ENCODE results near the gene P4HA2.

Gene P4HA2

DNA sequence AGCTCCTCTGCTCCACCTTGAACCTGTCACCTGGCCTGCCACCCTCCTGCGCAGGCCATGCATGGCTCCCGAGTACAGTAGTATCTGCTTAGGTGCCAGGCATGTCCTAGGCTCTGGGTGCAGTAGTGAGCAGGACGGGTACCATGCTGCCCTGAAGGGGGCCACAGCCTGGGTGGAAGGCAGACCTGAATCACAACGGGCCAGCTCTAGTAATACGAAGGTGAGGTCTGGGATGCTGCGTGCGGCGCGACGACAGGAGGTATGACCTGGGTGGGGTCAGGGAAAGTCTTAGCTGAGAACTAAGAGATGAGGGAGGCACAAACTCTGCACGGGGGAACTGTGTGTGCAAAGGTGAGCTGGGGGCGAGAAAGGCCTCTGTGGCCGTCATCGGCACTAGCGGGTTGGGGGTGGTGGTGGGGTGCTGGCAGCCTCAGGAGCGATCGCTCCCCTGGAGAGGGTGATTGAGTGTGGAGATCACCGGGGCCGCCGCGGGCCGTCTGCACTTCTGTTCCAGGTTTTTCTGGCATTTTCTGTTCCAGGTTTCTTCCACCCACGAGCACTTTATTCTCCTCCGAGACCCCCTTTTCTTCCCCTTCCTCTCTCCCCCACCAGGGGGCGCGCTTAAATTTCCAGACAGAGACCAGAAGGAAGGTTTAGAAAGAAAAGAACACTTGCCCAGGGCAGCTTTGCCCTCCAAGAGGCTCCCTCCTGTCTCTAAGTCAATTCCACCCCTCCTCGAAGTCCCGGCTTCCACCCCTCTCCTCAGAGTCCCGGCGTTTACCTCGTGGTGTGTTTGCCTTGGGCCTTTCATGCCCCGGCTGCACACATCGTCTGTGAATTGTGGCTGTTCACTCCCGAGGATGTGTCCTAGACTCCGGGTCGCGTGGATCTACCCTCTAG lies 44.9 kb upstream of the P4HA2 start:
- no peak for DNase-seq (ENCODE audit: extremely low read depth, low read depth)
- TF ChIP-seq CTCF (IDR thresholded peaks at IDR 0.05; ENCODE audit: low read depth, low read length, missing control alignments) = peak; percentile 86

GRCh38 chr5:132271251-132272246 lies 43.9 kb upstream of the P4HA2 start:
- no peak for DNase-seq (ENCODE audit: extremely low read depth, low read depth)
- no peak overlapping the region for H3K4me3 ChIP-seq (replicated peaks; ENCODE audit: low read depth, low read length)
- TF ChIP-seq CTCF (IDR thresholded peaks at IDR 0.05; ENCODE audit: low read depth, low read length, missing control alignments) = no peak

More for the DNA sequence above, 44.9 kb upstream of the P4HA2 start:
- H3K4me3 ChIP-seq (replicated peaks; ENCODE audit: low read depth, low read length) = no peak overlapping the region

DNA sequence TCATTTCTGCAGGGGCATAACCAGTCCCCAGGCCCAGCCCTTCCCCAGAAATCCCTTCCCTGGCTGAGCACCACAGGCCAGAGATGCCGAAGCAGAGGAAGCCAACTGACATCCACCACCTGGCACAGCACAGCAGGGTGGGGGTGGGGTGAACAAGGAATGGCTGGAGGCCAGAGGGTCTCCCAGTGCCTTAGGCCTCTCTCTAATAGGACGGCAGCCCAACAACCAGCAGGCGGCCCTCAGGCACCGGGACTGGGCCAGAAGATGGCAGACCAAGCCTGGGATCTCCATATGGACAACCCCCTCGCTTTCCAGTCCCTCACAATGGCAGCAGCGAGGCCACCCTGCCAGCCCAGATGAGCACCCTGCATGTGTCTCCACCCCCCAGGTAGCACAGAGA lies 43.1 kb upstream of the P4HA2 start:
- DNase-seq (ENCODE audit: extremely low read depth, low read depth) = no peak
- no peak for TF ChIP-seq CTCF (IDR thresholded peaks at IDR 0.05; ENCODE audit: low read depth, low read length, missing control alignments)
- H3K4me3 ChIP-seq (replicated peaks; ENCODE audit: low read depth, low read length) = no peak overlapping the region

- no peak for DNase-seq (ENCODE audit: extremely low read depth, low read depth)
- no peak for TF ChIP-seq CTCF (IDR thresholded peaks at IDR 0.05; ENCODE audit: low read depth, low read length, missing control alignments)
- H3K4me3 ChIP-seq (replicated peaks; ENCODE audit: low read depth, low read length) = no peak overlapping the region
Measured at GRCh38 chr5:132270335-132270665, 42.6 kb upstream of the P4HA2 start.

DNA sequence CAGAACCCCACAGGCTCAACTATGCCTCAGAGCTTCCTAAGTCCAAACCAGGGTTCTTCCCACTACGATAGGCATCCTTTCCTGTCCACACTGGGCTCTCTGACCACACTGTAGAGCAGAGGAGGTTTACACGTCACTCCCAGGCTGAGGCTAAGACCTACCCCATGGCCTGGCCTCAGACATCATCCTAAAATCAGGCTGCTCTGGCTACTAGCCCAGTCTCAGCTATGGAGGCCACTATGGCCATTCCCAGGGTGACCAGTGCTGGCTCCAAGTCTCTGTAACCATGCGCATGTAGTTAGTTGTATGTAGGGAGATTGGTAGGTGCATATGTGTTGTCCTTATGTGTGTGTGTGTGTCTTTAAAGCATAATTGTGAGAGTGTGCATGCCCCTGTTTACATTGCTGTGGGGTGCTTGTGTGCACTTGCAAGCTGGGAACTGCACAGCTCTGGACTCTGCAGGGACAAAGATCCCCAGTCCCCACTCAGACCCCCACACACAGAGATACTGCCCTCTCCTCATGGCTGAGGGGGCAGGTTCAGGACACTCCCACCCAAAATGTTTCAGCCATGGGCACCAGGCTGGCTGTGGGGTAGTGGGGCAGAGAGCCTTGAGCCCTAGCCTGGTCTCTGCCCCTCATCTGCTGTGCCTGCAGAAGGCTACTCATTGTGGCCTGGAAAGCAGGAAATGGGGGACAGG lies 42.1 kb upstream of the P4HA2 start:
- no peak for DNase-seq (ENCODE audit: extremely low read depth, low read depth)
- TF ChIP-seq CTCF (IDR thresholded peaks at IDR 0.05; ENCODE audit: low read depth, low read length, missing control alignments) = no peak
- H3K4me3 ChIP-seq (replicated peaks; ENCODE audit: low read depth, low read length) = no peak overlapping the region

DNA sequence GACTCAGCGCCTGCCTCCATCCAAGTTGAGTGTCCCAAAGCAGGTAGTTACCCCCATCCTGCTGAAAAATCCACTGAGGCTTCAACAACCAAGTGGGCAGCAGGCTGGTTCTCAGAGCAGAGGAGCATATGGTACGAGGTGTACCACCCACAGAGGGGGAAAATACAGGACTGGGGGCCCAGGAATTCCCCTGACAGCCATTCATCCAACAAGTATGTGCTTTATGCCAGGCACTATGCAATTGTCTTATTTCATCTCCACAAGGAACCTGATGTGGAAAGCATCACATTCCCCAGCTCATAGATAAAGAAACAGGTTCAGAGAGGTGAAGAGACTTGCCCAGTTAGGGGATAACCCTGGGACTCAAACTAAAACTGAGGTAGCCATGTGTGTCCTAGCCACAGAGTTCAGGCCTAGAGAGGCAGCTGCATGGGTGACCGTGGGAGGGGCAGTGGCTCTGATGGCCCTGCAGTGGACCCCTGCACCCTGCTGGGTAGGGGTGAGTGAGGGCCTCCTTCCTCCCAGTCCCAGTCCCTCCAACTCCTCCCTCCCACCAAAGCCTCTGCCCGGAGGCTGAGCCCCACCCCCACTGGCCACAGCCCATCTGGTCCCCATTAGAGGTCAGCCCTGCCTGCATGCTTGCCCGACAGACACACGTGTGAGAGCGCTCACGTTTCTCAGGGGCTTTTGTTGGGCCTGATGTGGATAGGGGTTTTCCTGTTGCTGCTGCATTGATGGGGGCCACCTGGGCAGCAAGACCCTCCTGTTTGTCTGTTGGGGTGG lies 41.3 kb upstream of the P4HA2 start:
- TF ChIP-seq CTCF (IDR thresholded peaks at IDR 0.05; ENCODE audit: low read depth, low read length, missing control alignments) = no peak
- H3K4me3 ChIP-seq (replicated peaks; ENCODE audit: low read depth, low read length) = no peak overlapping the region
- DNase-seq (ENCODE audit: extremely low read depth, low read depth) = peak; percentile 90

Data from HFF-Myc (cell line).